ENCODE measurements around the gene BAK1. TPM values are rescaled to one million over a fixed set of nuclear protein-coding genes. Genes with fewer than 3 reads are reported as not detected.

The BAK1 gene
- total RNA-seq, 1 experiment from 2014 or later = 31.5 TPM

GRCh38 chr6:33586108-33586640 lies 6.1 kb upstream of the BAK1 start:
- intact Hi-C loops (cut with micrococcal nuclease; ENCODE audit: unreplicated experiment) (loop anchor here (5.0 kb wide), 1 partner anchor 36 kb away; the partner anchor contains the start of gene ITPR3), in situ Hi-C loops (cut with HindIII; ENCODE audit: low pct_unique_long_range_greater_than_20kb, low sequenced_read_pairs) (no loop called here)
- no peaks in the 10 kb centered on the region for H3K36me3 ChIP-seq (ENCODE audit: control insufficient read depth, insufficient read depth, low read length)
- no peak for DNase-seq (ENCODE audit: low read depth, low spot score)
- H3K9me3 ChIP-seq (ENCODE audit: control insufficient read depth, insufficient read depth, low read depth, low read length) = no peaks in the 10 kb centered on the region
- no peak overlapping the region for H3K4me3 ChIP-seq (ENCODE audit: low read depth in 2 of 2, low read length in 2 of 2)
- no peaks in the 10 kb centered on the region for H3K27me3 ChIP-seq (ENCODE audit: control insufficient read depth, insufficient read depth, low read length)
- no peak for TF ChIP-seq CTCF (IDR thresholded peaks at IDR 0.05)
- no peak for TF ChIP-seq REST (IDR thresholded peaks at IDR 0.05; ENCODE audit: insufficient read depth in 1 of 2, low read depth in 2 of 2, low read length in 1 of 2)
- no peak for TF ChIP-seq POLR2AphosphoS5 (IDR thresholded peaks at IDR 0.05; ENCODE audit: low read depth, low read length)
- TF ChIP-seq TCF7L2 (IDR thresholded peaks at IDR 0.05; ENCODE audit: low read depth, low read length) = no peak
- no peak for TF ChIP-seq SIN3A (IDR thresholded peaks at IDR 0.05; ENCODE audit: borderline replicate concordance, insufficient read depth, low read depth, low read length)
- BruUV-seq (replicated peaks) = no TSS peak
- POLR2A ChIA-PET = no interaction called here
- no peak for ATAC-seq
- peak overlapping the region; percentile 54; the same call in 1 of the 2 replicates for H3K27ac ChIP-seq (ENCODE audit: low read length)
- CTCF ChIA-PET = interaction anchor here (0.6 to 1.2 kb wide), 3 partner anchors 13 to 97 kb away, joined by 3 read pairs; no protein-coding TSS in a partner anchor
- peaks cover 26% of the 10 kb centered on the region for H3K4me1 ChIP-seq (ENCODE audit: control insufficient read depth, insufficient read depth, low read length)

- H3K9me3 ChIP-seq (ENCODE audit: control insufficient read depth, insufficient read depth, low read depth, low read length) = no peaks in the 10 kb centered on the region
- H3K27me3 ChIP-seq (ENCODE audit: control insufficient read depth, insufficient read depth, low read length) = no peaks in the 10 kb centered on the region
- peak; percentile 96 for TF ChIP-seq CTCF (IDR thresholded peaks at IDR 0.05)
- 0 out of 4 replicates have a peak, but pooled peaks of 1 of the 2 experiments have one; percentile 57 for TF ChIP-seq REST (IDR thresholded peaks at IDR 0.05; ENCODE audit: insufficient read depth in 1 of 2, low read depth in 2 of 2, low read length in 1 of 2)
- no peak for TF ChIP-seq TCF7L2 (IDR thresholded peaks at IDR 0.05; ENCODE audit: low read depth, low read length)
- ChIA-PET CTCF (interaction anchor here (0.6 to 1.2 kb wide), 4 partner anchors 14 to 576 kb away, joined by 3 to 4 read pairs (median 4); no protein-coding TSS in a partner anchor), POLR2A (no interaction called here)
- in situ Hi-C loops (cut with HindIII; ENCODE audit: low pct_unique_long_range_greater_than_20kb, low sequenced_read_pairs) = no loop called here
- H3K4me1 ChIP-seq (ENCODE audit: control insufficient read depth, insufficient read depth, low read length) = peaks cover 20% of the 10 kb centered on the region
- BruUV-seq (replicated peaks) = no TSS peak
- no peak for DNase-seq (ENCODE audit: low read depth, low spot score)
- no peaks in the 10 kb centered on the region for H3K36me3 ChIP-seq (ENCODE audit: control insufficient read depth, insufficient read depth, low read length)
- H3K4me3 ChIP-seq (ENCODE audit: low read depth in 2 of 2, low read length in 2 of 2) = 0 out of 4 replicates have a peak overlapping the region, but pooled peaks of 1 of the 2 experiments have one; percentile 3
- intact Hi-C loops (cut with micrococcal nuclease; ENCODE audit: unreplicated experiment) = loop anchor here (5.0 kb wide), 1 partner anchor 37 kb away; the partner anchor contains the start of gene ITPR3
- peak; percentile 70 for ATAC-seq
- peak overlapping the region; percentile 54; the same call in 1 of the 2 replicates for H3K27ac ChIP-seq (ENCODE audit: low read length)
Observed at GRCh38 chr6:33585403-33586107, 5.5 kb upstream of the BAK1 start.
